Endothelial cell (in vitro differentiated cells): ENCODE data around the gene EZR. TPM values are rescaled to one million over a fixed set of nuclear protein-coding genes. Genes with fewer than 3 reads are reported as not detected.

Source experiments
- DNase-seq: peaks from one replicate; pipeline ENCODE4 v3.0.0; 2021; ENCODE audit warnings: low spot score
- H3K27ac Mint-ChIP-seq: one replicate; pipeline ENCODE4 v1.8.0; 2021; ENCODE audit warnings: mixed read lengths, inconsistent platforms; ENCODE audit not compliant: unreplicated experiment
- H3K27me3 Mint-ChIP-seq: one replicate; pipeline ENCODE4 v1.8.0; 2021; ENCODE audit warnings: mild to moderate bottlenecking, moderate library complexity, mixed read lengths, inconsistent platforms; ENCODE audit not compliant: unreplicated experiment
- H3K36me3 Mint-ChIP-seq: one replicate; pipeline ENCODE4 v1.8.0; 2021; ENCODE audit warnings: mild to moderate bottlenecking, low read depth, mixed read lengths, inconsistent platforms; ENCODE audit not compliant: unreplicated experiment
- H3K4me1 Mint-ChIP-seq: one replicate; pipeline ENCODE4 v1.8.0; 2021; ENCODE audit warnings: mild to moderate bottlenecking, mixed read lengths, inconsistent platforms; ENCODE audit not compliant: unreplicated experiment
- H3K4me3 Mint-ChIP-seq: one replicate; pipeline ENCODE4 v1.8.0; 2021; ENCODE audit warnings: mild to moderate bottlenecking, mixed read lengths, inconsistent platforms; ENCODE audit not compliant: unreplicated experiment
- H3K9me3 Mint-ChIP-seq: one replicate; pipeline ENCODE4 v1.8.0; 2021; ENCODE audit warnings: mixed read lengths, inconsistent platforms; ENCODE audit not compliant: unreplicated experiment
- total RNA-seq: library from RNA; stranded (reverse); fragmentation: NEBNext Ultra II Directional; extraction: Animal tissue kit (Norgen Biotek cat#: 25700); gene quantifications from one replicate; pipeline ENCODE4 v1.2.1, GENCODE V29; 2021; ENCODE audit not compliant: unreplicated experiment
- TF ChIP-seq, protein P1 (sequence below): fragments of 200-600 bp; sonication (generic); IDR thresholded peaks from one replicate; pipeline ENCODE4 v1.5.0; 2021; ENCODE audit warnings: antibody characterized with exemption; ENCODE audit not compliant: unreplicated experiment

Gene EZR
- total RNA-seq, 1 donor from 2014 or later = 125 TPM

DNA sequence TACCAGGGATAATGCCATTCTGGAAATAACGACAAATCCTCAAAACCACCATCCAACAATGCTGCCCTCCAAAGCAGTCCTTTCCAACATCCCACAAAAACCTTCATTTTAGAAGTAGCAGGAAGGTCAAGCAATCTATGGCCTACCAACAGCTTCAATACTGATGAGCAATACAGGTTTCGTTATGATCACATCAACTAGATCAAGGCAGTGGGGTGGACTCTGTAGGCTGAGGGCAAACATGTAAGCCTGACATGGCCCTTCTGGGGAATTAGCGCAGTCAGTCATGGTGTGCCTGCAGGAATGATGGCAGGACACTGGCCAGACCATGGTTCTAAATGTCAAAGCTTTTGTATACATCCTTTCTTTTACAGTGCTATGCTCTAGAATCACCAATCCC lies 41.7 kb downstream of the EZR start:
- Mint-ChIP-seq H3K9me3 (no peaks in the 10 kb centered on the region), H3K27ac (no peak overlapping the region), H3K4me1 (peaks cover 19% of the 10 kb centered on the region), H3K27me3 (peaks cover 9% of the 10 kb centered on the region), H3K4me3 (peak overlapping the region; percentile 4), H3K36me3 (peaks cover 50% of the 10 kb centered on the region)
- TF ChIP-seq, protein P1, sequence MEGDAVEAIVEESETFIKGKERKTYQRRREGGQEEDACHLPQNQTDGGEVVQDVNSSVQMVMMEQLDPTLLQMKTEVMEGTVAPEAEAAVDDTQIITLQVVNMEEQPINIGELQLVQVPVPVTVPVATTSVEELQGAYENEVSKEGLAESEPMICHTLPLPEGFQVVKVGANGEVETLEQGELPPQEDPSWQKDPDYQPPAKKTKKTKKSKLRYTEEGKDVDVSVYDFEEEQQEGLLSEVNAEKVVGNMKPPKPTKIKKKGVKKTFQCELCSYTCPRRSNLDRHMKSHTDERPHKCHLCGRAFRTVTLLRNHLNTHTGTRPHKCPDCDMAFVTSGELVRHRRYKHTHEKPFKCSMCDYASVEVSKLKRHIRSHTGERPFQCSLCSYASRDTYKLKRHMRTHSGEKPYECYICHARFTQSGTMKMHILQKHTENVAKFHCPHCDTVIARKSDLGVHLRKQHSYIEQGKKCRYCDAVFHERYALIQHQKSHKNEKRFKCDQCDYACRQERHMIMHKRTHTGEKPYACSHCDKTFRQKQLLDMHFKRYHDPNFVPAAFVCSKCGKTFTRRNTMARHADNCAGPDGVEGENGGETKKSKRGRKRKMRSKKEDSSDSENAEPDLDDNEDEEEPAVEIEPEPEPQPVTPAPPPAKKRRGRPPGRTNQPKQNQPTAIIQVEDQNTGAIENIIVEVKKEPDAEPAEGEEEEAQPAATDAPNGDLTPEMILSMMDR = no peak
- no peak for DNase-seq

DNA sequence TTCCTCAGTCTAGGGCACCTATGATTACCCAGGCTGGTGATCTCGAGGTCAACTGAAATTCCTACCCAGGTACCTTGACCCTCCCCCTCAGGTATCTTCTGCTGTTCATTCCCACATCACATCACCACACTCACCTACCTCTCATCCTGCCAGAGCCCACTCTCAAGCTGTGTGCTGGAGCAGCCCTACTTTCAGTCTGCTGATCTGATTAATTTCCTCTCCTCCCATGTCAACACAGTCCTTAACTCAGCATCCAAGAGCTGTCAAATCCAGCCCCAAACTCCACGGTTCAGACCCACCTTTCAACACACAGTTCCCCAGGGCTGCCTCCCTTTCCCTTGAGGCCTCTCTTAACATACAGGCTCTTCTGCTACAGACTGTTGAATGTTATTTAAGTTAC lies 42.4 kb downstream of the EZR start:
- H3K36me3 Mint-ChIP-seq = peaks cover 48% of the 10 kb centered on the region

DNA sequence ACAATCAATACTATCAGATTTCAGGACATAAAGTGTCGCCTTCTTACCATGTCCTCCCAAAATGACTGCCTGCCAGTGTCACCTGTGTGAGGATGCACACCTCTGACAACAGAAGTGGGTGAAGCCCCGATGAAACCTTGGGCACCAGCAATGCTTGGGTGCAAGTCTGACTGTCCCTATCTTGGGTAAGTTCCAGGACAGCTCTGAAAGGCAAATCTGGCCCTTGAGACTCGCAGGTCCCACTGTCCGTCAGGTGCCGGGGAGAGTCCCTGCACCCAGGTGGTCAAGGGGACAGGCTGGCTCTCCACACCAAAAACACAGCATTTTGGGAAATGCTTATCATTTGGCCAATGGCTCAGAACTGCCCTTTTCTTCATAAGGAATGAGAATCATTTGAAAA lies 43.3 kb downstream of the EZR start:
- peaks cover 51% of the 10 kb centered on the region for H3K36me3 Mint-ChIP-seq
- DNase-seq = no peak
- H3K27ac Mint-ChIP-seq = no peak overlapping the region
- no peak overlapping the region for H3K4me3 Mint-ChIP-seq
- no peaks in the 10 kb centered on the region for H3K9me3 Mint-ChIP-seq
- H3K27me3 Mint-ChIP-seq = peaks cover 12% of the 10 kb centered on the region
- H3K4me1 Mint-ChIP-seq = peaks cover 15% of the 10 kb centered on the region
- TF ChIP-seq, protein P1 = no peak

More for the DNA sequence above, 42.4 kb downstream of the EZR start:
- TF ChIP-seq, protein P1 = no peak
- Mint-ChIP-seq H3K27ac (peak overlapping the region; percentile 44), H3K4me3 (peak overlapping the region; percentile 35), H3K9me3 (no peaks in the 10 kb centered on the region), H3K27me3 (peaks cover 9% of the 10 kb centered on the region), H3K4me1 (peaks cover 19% of the 10 kb centered on the region)
- no peak for DNase-seq

DNA sequence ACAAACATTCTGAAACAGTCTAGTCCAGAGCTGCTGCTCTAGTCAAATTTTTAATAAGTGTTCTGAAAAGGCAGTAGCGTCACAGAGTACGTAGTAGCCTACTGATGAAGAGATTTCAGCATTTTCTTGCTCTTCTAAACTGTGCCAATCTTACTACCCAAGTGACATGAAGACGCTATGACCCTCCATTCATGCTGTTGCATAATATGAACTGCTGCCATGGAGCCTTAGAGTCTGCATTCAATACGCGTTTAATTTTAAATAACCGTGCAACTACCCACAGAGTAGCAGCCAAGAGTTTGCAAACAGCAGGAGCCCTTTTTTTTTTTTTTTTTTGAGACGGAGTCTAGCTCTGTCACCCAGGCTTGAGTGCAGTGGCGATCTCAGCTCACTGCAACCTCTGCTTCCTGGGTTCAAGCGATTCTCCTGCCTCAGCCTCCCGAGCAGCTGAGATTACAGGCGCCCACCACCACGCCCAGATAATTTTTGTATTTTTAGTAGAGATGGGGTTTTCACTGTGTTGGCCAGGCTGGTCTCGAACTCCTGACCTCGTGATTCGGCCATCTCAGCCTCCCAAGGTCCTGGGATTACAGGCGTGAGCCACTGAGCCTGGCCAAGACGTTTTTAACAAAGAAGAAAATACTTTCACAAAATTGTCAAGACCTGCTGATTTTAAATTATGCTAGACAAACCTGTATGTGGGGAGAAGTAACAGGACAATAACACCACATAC lies 44.3 kb downstream of the EZR start:
- peak overlapping the region; percentile 37 for H3K4me3 Mint-ChIP-seq
- H3K27me3 Mint-ChIP-seq = peaks cover 9% of the 10 kb centered on the region
- H3K27ac Mint-ChIP-seq = peak overlapping the region; percentile 48
- H3K4me1 Mint-ChIP-seq = peaks cover 15% of the 10 kb centered on the region
- TF ChIP-seq, protein P1 = no peak
- no peak for DNase-seq
- peaks cover 53% of the 10 kb centered on the region for H3K36me3 Mint-ChIP-seq
- no peaks in the 10 kb centered on the region for H3K9me3 Mint-ChIP-seq
